SU-DHL-6 (cell line): Measurements from ENCODE around the gene C12orf56.

Source experiments
- CTCF ChIP-seq: fragments of 200-600 bp; sonication (generic); IDR thresholded peaks from one replicate; pipeline ENCODE4 v1.5.1; 2017; ENCODE audit warnings: antibody characterized with exemption, mild to moderate bottlenecking, low read length, moderate library complexity; ENCODE audit not compliant: insufficient read depth, poor library complexity, severe bottlenecking
- EZH2phosphoT487 ChIP-seq: fragments of 200-600 bp; sonication (generic), shearing (Covaris generic); conservative IDR thresholded peaks from 2 replicates; pipeline ENCODE4 v1.6.1; 2018; ENCODE audit warnings: mild to moderate bottlenecking, antibody characterized with exemption, low read length, moderate library complexity, mixed read lengths

GRCh38 chr12:64347630-64348029 is 42.9 kb downstream of the C12orf56 start:
- no peak for TF ChIP-seq CTCF
- no peak for TF ChIP-seq EZH2phosphoT487
